ENCODE results near the gene LINC01488. TPM values are rescaled to one million over a fixed set of nuclear protein-coding genes. Genes with fewer than 3 reads are reported as not detected.

Gene LINC01488
- not detected for total RNA-seq

DNA sequence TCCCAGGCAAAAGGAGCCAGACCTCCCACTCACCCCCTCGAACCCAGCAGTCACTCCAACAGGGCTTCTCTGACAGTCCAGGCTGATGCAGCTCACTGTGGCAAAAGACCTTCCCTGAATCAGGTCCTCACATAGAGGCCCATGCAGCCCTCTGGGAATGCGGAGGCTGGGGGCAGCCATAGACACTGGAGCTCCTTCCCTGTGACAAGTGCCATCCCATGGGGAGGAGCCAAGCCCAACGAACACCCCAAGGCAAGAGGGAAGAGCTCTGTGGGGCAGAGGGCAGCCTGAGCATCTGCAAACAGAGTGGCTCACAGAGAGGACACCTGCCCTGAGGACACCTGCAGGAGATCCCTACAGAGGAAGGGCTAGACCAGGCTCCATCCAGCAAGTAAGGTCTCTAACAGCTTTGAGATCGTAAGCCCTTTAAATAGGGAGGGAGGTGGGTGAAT lies at the start of gene LINC01488:
Gene LINC01488, plus strand, starts transcription at position 271 of the 452 bp plus-strand sequence.
- DNase-seq (ENCODE audit: low spot score in 2 of 2): no peak
- no peak within 1 kb of the TSS for H3K4me3 ChIP-seq
- intact Hi-C loops (cut with DNase I): no loop called here
- no peak within 1 kb of the TSS for H3K27ac ChIP-seq
- no peaks in the 10 kb centered on the region for H3K36me3 ChIP-seq
- no peak for TF ChIP-seq CTCF (IDR thresholded peaks at IDR 0.05)
- H3K27me3 ChIP-seq: no peaks in the 10 kb centered on the region
- H3K9me3 ChIP-seq: no peaks in the 10 kb centered on the region
- H3K4me1 ChIP-seq: peaks cover 7 to 19% of the 10 kb centered on the region in 2 donors

- no peak for DNase-seq (ENCODE audit: low spot score in 2 of 2)
- H3K27me3 ChIP-seq: no peaks in the 10 kb centered on the region
- no peaks in the 10 kb centered on the region for H3K36me3 ChIP-seq
- H3K9me3 ChIP-seq: no peaks in the 10 kb centered on the region
- H3K4me1 ChIP-seq: no peaks in the 10 kb centered on the region
- no peak overlapping the region for H3K4me3 ChIP-seq
- intact Hi-C loops (cut with DNase I): no loop called here
- TF ChIP-seq CTCF (IDR thresholded peaks at IDR 0.05): no peak
- no peak overlapping the region for H3K27ac ChIP-seq
Observed at GRCh38 chr11:69431893-69432738, 49.3 kb upstream of the LINC01488 start.

DNA sequence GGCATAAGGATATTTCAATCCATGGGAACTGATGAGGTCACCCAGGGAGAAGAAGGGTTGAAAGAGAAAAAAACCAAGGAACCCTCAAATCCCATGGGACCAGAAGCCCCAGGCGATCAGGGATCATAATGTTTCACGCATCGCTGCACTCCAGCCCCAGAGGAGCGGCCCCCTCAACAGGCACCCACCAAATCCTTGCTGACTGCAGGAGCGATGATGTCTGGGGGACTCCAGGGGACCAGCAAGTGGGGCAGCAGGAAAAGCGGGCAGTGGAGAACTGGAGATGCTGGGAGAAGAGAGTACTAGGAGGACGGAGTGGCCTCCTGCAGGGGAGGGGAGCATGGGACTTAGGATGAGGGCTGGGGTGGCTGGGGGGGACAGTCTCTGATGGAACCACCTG lies 47.7 kb upstream of the LINC01488 start:
- Histone ChIP-seq H3K4me3 (no peak overlapping the region), H3K27me3 (no peaks in the 10 kb centered on the region), H3K27ac (no peak overlapping the region), H3K4me1 (no peaks in the 10 kb centered on the region), H3K9me3 (no peaks in the 10 kb centered on the region), H3K36me3 (no peaks in the 10 kb centered on the region)
- intact Hi-C loops (cut with DNase I): no loop called here
- no peak for TF ChIP-seq CTCF (IDR thresholded peaks at IDR 0.05)
- no peak for DNase-seq (ENCODE audit: low spot score in 2 of 2)

GRCh38 chr11:69434471-69434931 lies 47.0 kb upstream of the LINC01488 start:
- Histone ChIP-seq H3K4me3 (no peak overlapping the region), H3K36me3 (no peaks in the 10 kb centered on the region), H3K9me3 (no peaks in the 10 kb centered on the region), H3K27me3 (no peaks in the 10 kb centered on the region), H3K27ac (no peak overlapping the region), H3K4me1 (no peaks in the 10 kb centered on the region)
- intact Hi-C loops (cut with DNase I): no loop called here
- no peak for DNase-seq (ENCODE audit: low spot score in 2 of 2)
- TF ChIP-seq CTCF (IDR thresholded peaks at IDR 0.05): no peak

- H3K27me3 ChIP-seq: no peaks in the 10 kb centered on the region
- intact Hi-C loops (cut with DNase I): no loop called here
- H3K27ac ChIP-seq: no peak overlapping the region
- no peaks in the 10 kb centered on the region for H3K36me3 ChIP-seq
- H3K4me1 ChIP-seq: no peaks in the 10 kb centered on the region
- no peak for DNase-seq (ENCODE audit: low spot score in 2 of 2)
- no peak overlapping the region for H3K4me3 ChIP-seq
- H3K9me3 ChIP-seq: no peaks in the 10 kb centered on the region
- no peak for TF ChIP-seq CTCF (IDR thresholded peaks at IDR 0.05)
Observed at GRCh38 chr11:69435161-69435986, 46.1 kb upstream of the LINC01488 start.

Data from ascending aorta (tissue), 2 donors.